ENCODE data around the gene PHETA2. TPM values are rescaled to one million over a fixed set of nuclear protein-coding genes. Genes with fewer than 3 reads are reported as not detected.
A peak's percentile ranks its signal among the peaks of the same experiment; 100 is the strongest.

The PHETA2 gene
- total RNA-seq, 1 experiment from 2014 or later = 1.3 TPM

DNA sequence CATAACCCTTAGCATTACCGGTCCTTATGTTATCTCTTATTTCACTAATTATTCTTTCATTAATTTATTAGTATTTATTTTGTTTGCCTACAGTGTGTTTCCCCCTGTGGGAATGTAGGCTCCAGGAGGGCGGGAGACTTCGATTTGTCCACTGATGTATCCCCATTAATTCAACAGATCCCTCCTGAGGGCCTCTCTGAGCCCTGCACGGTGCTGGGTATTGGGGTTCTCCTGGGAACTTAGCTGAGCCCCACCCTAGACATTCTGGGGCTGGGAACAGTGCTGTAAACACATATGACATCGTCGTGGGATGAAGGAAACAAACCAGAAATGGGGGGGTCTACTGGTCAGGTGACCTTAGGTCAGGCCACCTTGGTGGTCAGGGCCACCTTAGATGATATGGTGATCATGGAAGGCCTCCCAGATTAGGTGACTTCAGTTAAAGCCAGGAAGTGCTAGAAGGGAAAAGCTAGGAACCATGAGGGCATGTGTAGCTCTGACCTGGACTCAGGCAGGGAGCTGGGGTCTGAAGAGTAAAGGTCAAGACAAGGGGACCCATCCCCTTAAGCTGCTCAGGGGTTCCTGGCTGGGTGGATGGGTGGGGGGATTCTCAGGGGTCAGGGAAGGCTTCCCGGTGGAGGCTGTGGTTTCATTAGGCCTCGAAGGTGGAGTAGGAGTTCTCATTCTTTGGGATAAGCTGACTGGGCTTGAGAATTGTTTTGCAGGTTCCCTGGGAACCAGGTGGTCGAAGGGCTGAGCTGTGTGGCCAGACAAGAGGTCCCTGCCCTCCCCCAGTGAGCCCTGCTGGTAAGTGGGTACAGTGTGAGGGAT, 1.0 kb downstream of the PHETA2 start:
- BruUV-seq (replicated peaks) = no TSS peak
- TF ChIP-seq, protein P1, sequence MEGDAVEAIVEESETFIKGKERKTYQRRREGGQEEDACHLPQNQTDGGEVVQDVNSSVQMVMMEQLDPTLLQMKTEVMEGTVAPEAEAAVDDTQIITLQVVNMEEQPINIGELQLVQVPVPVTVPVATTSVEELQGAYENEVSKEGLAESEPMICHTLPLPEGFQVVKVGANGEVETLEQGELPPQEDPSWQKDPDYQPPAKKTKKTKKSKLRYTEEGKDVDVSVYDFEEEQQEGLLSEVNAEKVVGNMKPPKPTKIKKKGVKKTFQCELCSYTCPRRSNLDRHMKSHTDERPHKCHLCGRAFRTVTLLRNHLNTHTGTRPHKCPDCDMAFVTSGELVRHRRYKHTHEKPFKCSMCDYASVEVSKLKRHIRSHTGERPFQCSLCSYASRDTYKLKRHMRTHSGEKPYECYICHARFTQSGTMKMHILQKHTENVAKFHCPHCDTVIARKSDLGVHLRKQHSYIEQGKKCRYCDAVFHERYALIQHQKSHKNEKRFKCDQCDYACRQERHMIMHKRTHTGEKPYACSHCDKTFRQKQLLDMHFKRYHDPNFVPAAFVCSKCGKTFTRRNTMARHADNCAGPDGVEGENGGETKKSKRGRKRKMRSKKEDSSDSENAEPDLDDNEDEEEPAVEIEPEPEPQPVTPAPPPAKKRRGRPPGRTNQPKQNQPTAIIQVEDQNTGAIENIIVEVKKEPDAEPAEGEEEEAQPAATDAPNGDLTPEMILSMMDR (IDR thresholded peaks at IDR 0.05; ENCODE audit: unreplicated experiment) = no peak
- intact Hi-C loops (cut with micrococcal nuclease; ENCODE audit: unreplicated experiment) = loop anchor here (5.0 kb wide), 2 partner anchors 108 to 128 kb away; partner anchors contain the start of genes CENPM and SEPTIN3
- Mint-ChIP-seq H3K27ac (ENCODE audit: unreplicated experiment) (no peak overlapping the region), H3K9me3 (ENCODE audit: low read depth, unreplicated experiment) (no peaks in the 10 kb centered on the region), H3K4me3 (ENCODE audit: low read depth, unreplicated experiment) (peak overlapping the region; percentile 47), H3K27me3 (ENCODE audit: unreplicated experiment) (no peaks in the 10 kb centered on the region), H3K4me1 (ENCODE audit: low read depth, unreplicated experiment) (no peaks in the 10 kb centered on the region), H3K36me3 (ENCODE audit: insufficient read depth, unreplicated experiment) (peaks cover 28% of the 10 kb centered on the region)
- CTCF ChIA-PET = interaction anchor here (0.6 kb wide), 1 partner anchor 20 kb away, joined by 3 read pairs; no protein-coding TSS in a partner anchor
- DNase-seq = no peak

DNA sequence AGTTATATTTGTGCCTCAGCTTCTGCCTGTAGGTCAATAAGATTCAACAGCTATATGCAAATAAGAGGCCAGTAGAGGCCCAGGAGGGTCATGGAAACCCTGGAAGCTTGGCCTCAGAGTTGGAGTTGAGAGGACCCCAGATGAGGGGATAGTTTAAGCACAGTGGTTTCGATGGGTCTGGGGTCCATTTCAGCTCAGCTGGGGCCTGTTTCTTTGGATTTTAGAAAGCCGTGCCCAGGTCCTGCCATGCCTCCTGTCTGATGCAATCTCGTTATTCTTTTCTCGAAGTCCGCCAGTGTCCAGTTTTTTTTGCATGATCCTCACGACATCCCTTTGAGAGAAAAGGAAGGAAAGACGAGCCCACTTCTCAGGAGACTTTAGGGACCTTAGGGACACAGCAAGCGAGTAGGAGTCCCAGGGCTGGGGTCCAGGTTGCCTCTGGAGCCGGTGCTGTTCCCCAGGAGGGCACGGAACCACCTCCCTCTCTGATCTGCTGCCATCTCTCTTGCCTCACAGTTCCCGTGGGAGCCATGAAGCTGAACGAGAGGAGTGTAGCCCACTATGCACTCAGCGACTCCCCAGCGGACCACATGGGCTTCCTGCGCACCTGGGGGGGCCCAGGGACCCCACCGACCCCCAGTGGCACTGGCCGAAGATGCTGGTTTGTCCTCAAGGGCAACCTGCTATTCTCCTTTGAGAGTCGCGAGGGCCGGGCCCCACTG, 2.9 kb downstream of the PHETA2 start:
- no TSS peak for BruUV-seq (replicated peaks)
- intact Hi-C loops (cut with micrococcal nuclease; ENCODE audit: unreplicated experiment) = no loop called here

DNA sequence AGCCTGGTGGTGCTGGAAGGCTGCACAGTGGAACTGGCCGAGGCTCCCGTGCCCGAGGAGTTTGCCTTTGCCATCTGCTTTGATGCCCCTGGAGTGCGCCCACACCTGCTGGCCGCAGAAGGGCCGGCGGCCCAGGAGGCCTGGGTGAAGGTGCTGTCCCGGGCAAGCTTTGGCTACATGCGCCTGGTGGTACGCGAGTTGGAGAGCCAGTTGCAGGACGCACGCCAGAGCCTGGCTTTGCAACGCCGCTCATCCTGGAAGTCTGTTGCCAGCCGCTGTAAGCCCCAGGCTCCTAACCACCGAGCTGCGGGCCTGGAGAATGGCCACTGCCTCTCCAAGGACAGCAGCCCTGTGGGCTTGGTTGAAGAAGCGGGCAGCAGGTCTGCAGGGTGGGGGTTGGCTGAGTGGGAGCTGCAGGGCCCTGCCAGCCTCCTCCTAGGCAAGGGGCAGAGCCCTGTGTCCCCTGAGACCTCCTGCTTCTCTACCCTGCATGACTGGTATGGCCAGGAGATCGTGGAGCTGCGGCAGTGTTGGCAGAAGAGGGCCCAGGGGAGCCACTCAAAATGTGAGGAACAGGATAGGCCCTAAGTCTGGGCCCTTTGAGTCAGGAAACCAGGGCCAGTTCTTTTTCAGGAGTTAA, 3.6 kb downstream of the PHETA2 start:
- Mint-ChIP-seq H3K27ac (ENCODE audit: unreplicated experiment) (no peak overlapping the region), H3K4me3 (ENCODE audit: low read depth, unreplicated experiment) (no peak overlapping the region), H3K36me3 (ENCODE audit: insufficient read depth, unreplicated experiment) (peaks cover 25% of the 10 kb centered on the region), H3K4me1 (ENCODE audit: low read depth, unreplicated experiment) (no peaks in the 10 kb centered on the region), H3K9me3 (ENCODE audit: low read depth, unreplicated experiment) (no peaks in the 10 kb centered on the region), H3K27me3 (ENCODE audit: unreplicated experiment) (no peaks in the 10 kb centered on the region)
- no peak for DNase-seq
- intact Hi-C loops (cut with micrococcal nuclease; ENCODE audit: unreplicated experiment) = no loop called here
- CTCF ChIA-PET = interaction anchor here (3.1 kb wide), 1 partner anchor 13 kb away, joined by 17 read pairs; the partner anchor contains the start of gene NDUFA6
- no TSS peak for BruUV-seq (replicated peaks)
- TF ChIP-seq, protein P1 (IDR thresholded peaks at IDR 0.05; ENCODE audit: unreplicated experiment) = no peak

More for the DNA sequence above, 2.9 kb downstream of the PHETA2 start:
- no peaks in the 10 kb centered on the region for H3K4me1 Mint-ChIP-seq (ENCODE audit: low read depth, unreplicated experiment)
- no peak overlapping the region for H3K27ac Mint-ChIP-seq (ENCODE audit: unreplicated experiment)
- CTCF ChIA-PET = no interaction called here
- H3K4me3 Mint-ChIP-seq (ENCODE audit: low read depth, unreplicated experiment) = no peak overlapping the region
- no peaks in the 10 kb centered on the region for H3K9me3 Mint-ChIP-seq (ENCODE audit: low read depth, unreplicated experiment)
- peaks cover 25% of the 10 kb centered on the region for H3K36me3 Mint-ChIP-seq (ENCODE audit: insufficient read depth, unreplicated experiment)
- no peaks in the 10 kb centered on the region for H3K27me3 Mint-ChIP-seq (ENCODE audit: unreplicated experiment)
- TF ChIP-seq, protein P1 (IDR thresholded peaks at IDR 0.05; ENCODE audit: unreplicated experiment) = no peak
- no peak for DNase-seq

All from Calu3 (cell line).